Astrocyte (in vitro differentiated cells and primary cell): ENCODE data around the gene MKS1. TPM values are rescaled to one million over a fixed set of nuclear protein-coding genes. Genes with fewer than 3 reads are reported as not detected.

Experiments used
- DNase-seq: peaks from one replicate; pipeline ENCODE4 v3.0.0-alpha.2; 2010; ENCODE audit warnings: low read depth
- FAIRE-seq: peaks from 2 replicates; lab custom pipeline; 2011; peaks lifted over from hg19 to GRCh38; lab: Jason Lieb, UNC
- H2AFZ ChIP-seq: 2 replicates; pipeline ENCODE4 v1.6.0; 2012; ENCODE audit warnings: low read depth, low read length, inconsistent platforms
- H3K27ac ChIP-seq: 2 replicates; pipeline ENCODE4 v1.5.1; 2011; ENCODE audit warnings: low read depth, low read length, inconsistent platforms
- H3K27me3 ChIP-seq: 2 replicates; pipeline ENCODE4 v1.6.0; 2011; ENCODE audit warnings: low read length, inconsistent platforms; ENCODE audit not compliant: insufficient read depth
- H3K36me3 ChIP-seq: 2 replicates; pipeline ENCODE4 v1.5.1; 2011; ENCODE audit warnings: low read length, inconsistent platforms; ENCODE audit not compliant: insufficient read depth
- H3K4me1 ChIP-seq: 2 replicates; pipeline ENCODE4 v1.5.1; 2011; ENCODE audit warnings: low read length, inconsistent platforms; ENCODE audit not compliant: insufficient read depth
- H3K4me2 ChIP-seq: 2 replicates; pipeline ENCODE4 v1.6.0; 2012; ENCODE audit warnings: low read length, inconsistent platforms
- H3K4me3 ChIP-seq: 2 replicates; pipeline ENCODE4 v1.5.1; 2011; ENCODE audit warnings: low read depth, mild to moderate bottlenecking, low read length, inconsistent platforms; ENCODE audit not compliant: insufficient read depth
- H3K79me2 ChIP-seq: 2 replicates; pipeline ENCODE4 v1.6.0; 2012; ENCODE audit warnings: mild to moderate bottlenecking, low read length, inconsistent platforms; ENCODE audit not compliant: insufficient read depth
- H3K9ac ChIP-seq: 2 replicates; pipeline ENCODE4 v1.6.0; 2012; ENCODE audit warnings: mild to moderate bottlenecking, low read length, inconsistent platforms
- H3K9me3 ChIP-seq: 2 replicates; pipeline ENCODE4 v1.5.1; 2012; ENCODE audit warnings: low read depth, mild to moderate bottlenecking, low read length, inconsistent platforms; ENCODE audit not compliant: insufficient read depth
- H4K20me1 ChIP-seq: 2 replicates; pipeline ENCODE4 v1.6.0; 2012; ENCODE audit warnings: low read length, inconsistent platforms; ENCODE audit not compliant: insufficient read depth
- H3K27ac Mint-ChIP-seq: one replicate; pipeline ENCODE4 v1.8.0; 2021; ENCODE audit warnings: mild to moderate bottlenecking, mixed read lengths; ENCODE audit not compliant: unreplicated experiment
- H3K27me3 Mint-ChIP-seq: one replicate; pipeline ENCODE4 v1.8.0; 2021; ENCODE audit warnings: low read depth, mixed read lengths; ENCODE audit not compliant: unreplicated experiment
- H3K36me3 Mint-ChIP-seq: one replicate; pipeline ENCODE4 v1.8.0; 2021; ENCODE audit warnings: low read depth, mixed read lengths; ENCODE audit not compliant: unreplicated experiment
- H3K4me1 Mint-ChIP-seq: one replicate; pipeline ENCODE4 v1.8.0; 2021; ENCODE audit warnings: low read depth, mixed read lengths; ENCODE audit not compliant: unreplicated experiment
- H3K4me3 Mint-ChIP-seq: one replicate; pipeline ENCODE4 v1.8.0; 2021; ENCODE audit warnings: mild to moderate bottlenecking, moderate library complexity, mixed read lengths; ENCODE audit not compliant: unreplicated experiment
- H3K9me3 Mint-ChIP-seq: one replicate; pipeline ENCODE4 v1.8.0; 2021; ENCODE audit warnings: mild to moderate bottlenecking, mixed read lengths; ENCODE audit not compliant: unreplicated experiment
- CTCF ChIP-seq: IDR thresholded peaks from 2 replicates; pipeline ENCODE4 v1.5.1; 2011; ENCODE audit warnings: low read depth, mild to moderate bottlenecking, inconsistent platforms, low read length, moderate library complexity; ENCODE audit not compliant: insufficient read depth
- EZH2 ChIP-seq: IDR thresholded peaks from 2 replicates; pipeline ENCODE4 v1.6.1; 2012; ENCODE audit warnings: mild to moderate bottlenecking, low read length, inconsistent platforms; ENCODE audit not compliant: insufficient read depth
- total RNA-seq: library from RNA; stranded (reverse); gene quantifications from 2 replicates; pipeline ENCODE4 v1.2.1, GENCODE V29; 2021

The MKS1 gene
- total RNA-seq, 1 donor from 2014 or later, result 12.0 TPM

- Mint-ChIP-seq H3K9me3 (peaks cover 9% of the 10 kb centered on the region), H3K36me3 (no peaks in the 10 kb centered on the region)
Observed at GRCh38 chr17:58242171-58242784, 23.2 kb upstream of the MKS1 start.

DNA sequence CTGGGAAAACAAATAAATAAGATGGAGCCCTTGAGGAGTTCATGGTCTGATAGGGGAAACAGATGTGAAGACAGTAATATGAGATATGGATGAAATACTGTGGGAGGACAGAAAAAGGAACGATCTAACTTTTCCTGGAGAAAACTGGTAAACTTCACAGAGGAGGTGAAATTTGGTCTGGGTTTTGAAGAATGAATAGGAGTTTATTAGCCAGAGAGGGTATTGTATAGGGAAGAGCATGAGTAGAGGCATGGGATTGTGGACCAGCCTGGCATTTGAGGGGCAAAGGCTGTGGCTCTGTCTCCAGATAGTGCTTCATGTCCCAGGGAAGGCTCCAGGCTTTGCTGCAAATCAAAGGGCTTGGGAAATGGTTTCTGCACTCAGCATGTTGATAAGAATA lies 20.9 kb upstream of the MKS1 start:
- H3K27me3 Mint-ChIP-seq, result peaks cover 79% of the 10 kb centered on the region
- no peak for TF ChIP-seq CTCF
- no peak for TF ChIP-seq EZH2
- no peaks in the 10 kb centered on the region for H3K36me3 Mint-ChIP-seq

More at GRCh38 chr17:58242171-58242784, 23.2 kb upstream of the MKS1 start:
- Histone ChIP-seq H3K36me3 (no peaks in the 10 kb centered on the region), H3K9ac (no peak overlapping the region), H3K79me2 (no peaks in the 10 kb centered on the region), H3K27ac (no peak overlapping the region), H3K4me1 (no peaks in the 10 kb centered on the region), H3K4me2 (no peak overlapping the region), H4K20me1 (no peaks in the 10 kb centered on the region), H2AFZ (no peak overlapping the region), H3K9me3 (no peaks in the 10 kb centered on the region), H3K4me3 (no peak overlapping the region), H3K27me3 (peaks cover 71% of the 10 kb centered on the region)
- H3K4me3 Mint-ChIP-seq, result no peak overlapping the region
- H3K27ac Mint-ChIP-seq, result no peak overlapping the region
- no peak for TF ChIP-seq EZH2
- H3K27me3 Mint-ChIP-seq, result peaks cover 82% of the 10 kb centered on the region
- H3K4me1 Mint-ChIP-seq, result no peaks in the 10 kb centered on the region
- DNase-seq, result no peak
- FAIRE-seq, result no peak

DNA sequence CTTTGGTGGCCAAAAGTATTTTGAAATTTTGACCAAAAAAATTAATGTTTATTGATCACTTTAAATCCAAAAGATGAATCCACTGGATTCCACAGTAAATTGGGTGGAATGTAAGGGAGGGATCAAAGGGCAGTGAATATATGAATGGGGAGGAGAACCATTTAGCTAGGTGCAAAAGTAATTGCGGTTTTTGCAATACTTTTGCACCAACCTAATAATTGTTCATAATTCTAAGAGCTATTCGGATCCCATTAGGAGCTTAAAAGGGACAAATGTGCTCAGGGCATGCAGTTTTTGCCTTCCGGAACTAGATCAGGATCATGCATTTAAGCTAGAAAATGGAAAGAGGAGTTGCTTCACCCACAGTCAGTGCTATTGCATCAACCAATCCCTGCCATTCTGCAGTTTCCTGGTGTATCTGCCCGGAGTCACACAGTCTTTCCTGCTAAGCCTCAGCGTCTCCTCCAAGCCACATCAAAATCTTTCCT lies 19.1 kb upstream of the MKS1 start, which contains the start of gene LPO:
LPO (plus strand) TSS at position 438 of the 488 bp plus-strand sequence. CDS start 4,396 bp downstream, outside the sequence.
- Mint-ChIP-seq H3K4me1 (no peaks in the 10 kb centered on the region), H3K27me3 (peaks cover 61% of the 10 kb centered on the region), H3K27ac (no peak within 1 kb of the TSS), H3K4me3 (no peak within 1 kb of the TSS), H3K9me3 (peaks cover 2% of the 10 kb centered on the region), H3K36me3 (no peaks in the 10 kb centered on the region)
- Histone ChIP-seq H3K36me3 (no peaks in the 10 kb centered on the region), H3K27ac (no peak within 1 kb of the TSS), H3K27me3 (peaks cover 59% of the 10 kb centered on the region), H3K9me3 (no peaks in the 10 kb centered on the region), H3K4me1 (no peaks in the 10 kb centered on the region), H3K4me3 (no peak within 1 kb of the TSS), H3K4me2 (no peak within 1 kb of the TSS), H2AFZ (no peak within 1 kb of the TSS), H3K79me2 (no peaks in the 10 kb centered on the region), H4K20me1 (no peaks in the 10 kb centered on the region), H3K9ac (no peak within 1 kb of the TSS)
- FAIRE-seq (no peak), DNase-seq (no peak)
- no peak for TF ChIP-seq EZH2
- no peak for TF ChIP-seq CTCF

More for the DNA sequence above, 20.9 kb upstream of the MKS1 start:
- Histone ChIP-seq H3K4me1 (no peaks in the 10 kb centered on the region), H3K9ac (no peak overlapping the region), H3K79me2 (no peaks in the 10 kb centered on the region), H3K4me2 (no peak overlapping the region), H3K9me3 (no peaks in the 10 kb centered on the region), H4K20me1 (no peaks in the 10 kb centered on the region), H3K36me3 (no peaks in the 10 kb centered on the region), H2AFZ (no peak overlapping the region), H3K27ac (no peak overlapping the region), H3K4me3 (no peak overlapping the region), H3K27me3 (peaks cover 71% of the 10 kb centered on the region)
- peaks cover 9% of the 10 kb centered on the region for H3K9me3 Mint-ChIP-seq
- FAIRE-seq (no peak), DNase-seq (no peak)
- no peak overlapping the region for H3K27ac Mint-ChIP-seq
- H3K4me1 Mint-ChIP-seq, result no peaks in the 10 kb centered on the region
- H3K4me3 Mint-ChIP-seq, result no peak overlapping the region
